Measurements from ENCODE around the gene KISS1.

DNA sequence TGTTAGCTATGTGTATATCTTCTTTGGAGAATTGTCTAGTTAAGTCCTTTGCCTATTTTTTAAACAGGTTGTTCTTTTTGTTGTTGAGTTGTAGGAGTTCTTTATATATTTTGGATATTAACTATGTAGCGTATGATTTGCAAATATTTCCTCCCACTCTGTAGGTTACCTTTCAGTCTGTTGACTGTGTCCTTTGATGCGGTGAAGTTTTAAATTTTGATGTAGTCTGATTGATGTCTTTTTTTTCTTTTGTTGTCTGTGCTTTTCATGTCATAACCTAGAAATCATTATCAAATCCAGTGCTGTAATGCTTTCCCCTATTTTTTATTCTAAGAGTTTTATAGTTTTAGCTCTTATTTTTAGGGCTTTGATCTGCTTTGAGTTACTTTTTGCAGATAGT, 8.7 kb upstream of the KISS1 start:
- TF ChIP-seq POLR2AphosphoS5 (IDR thresholded peaks at IDR 0.05) (no peak), CTCF (IDR thresholded peaks at IDR 0.05) (no peak)

Data from transverse colon (tissue), 4 donors.